GM18907 (cell line): ENCODE data around the gene UBXN10.

Experiments
- ATAC-seq: cut with Tn5 transposase; IDR thresholded peaks from one replicate; pipeline ENCODE4 v1.9.1; 2021; ENCODE audit warnings: mild to moderate bottlenecking, moderate library complexity; ENCODE audit not compliant: unreplicated experiment

UBXN10 gene

GRCh38 chr1:20151906-20152598 lies 33.8 kb upstream of the UBXN10 start:
- peak; percentile 82 for ATAC-seq

- ATAC-seq, result no peak
These were observed 33.3 kb upstream of the UBXN10 start for GRCh38 chr1:20152599-20152930.

GRCh38 chr1:20153000-20153418 lies 32.9 kb upstream of the UBXN10 start:
- ATAC-seq, result no peak

GRCh38 chr1:20154301-20154831 lies 31.5 kb upstream of the UBXN10 start:
- ATAC-seq, result no peak

- ATAC-seq, result no peak
These were observed 27.4 kb upstream of the UBXN10 start for GRCh38 chr1:20158358-20159070.

GRCh38 chr1:20160034-20160433 lies 25.9 kb upstream of the UBXN10 start:
- no peak for ATAC-seq

- ATAC-seq, result no peak
These were observed 21.1 kb upstream of the UBXN10 start for GRCh38 chr1:20164694-20165202.

GRCh38 chr1:20165522-20165951 lies 20.4 kb upstream of the UBXN10 start:
- ATAC-seq, result no peak

- no peak for ATAC-seq
These were observed 19.8 kb upstream of the UBXN10 start for GRCh38 chr1:20166051-20166450.

GRCh38 chr1:20167126-20167525 lies 18.8 kb upstream of the UBXN10 start:
- no peak for ATAC-seq

GRCh38 chr1:20168564-20169491 lies 17.1 kb upstream of the UBXN10 start:
- no peak for ATAC-seq

GRCh38 chr1:20169932-20170331 lies 16.0 kb upstream of the UBXN10 start:
- ATAC-seq, result no peak

- no peak for ATAC-seq
These were observed 13.8 kb upstream of the UBXN10 start for GRCh38 chr1:20172033-20172590.

- ATAC-seq, result no peak
These were observed 10.8 kb upstream of the UBXN10 start for GRCh38 chr1:20174937-20175666.

- ATAC-seq, result no peak
These were observed 7.1 kb upstream of the UBXN10 start for GRCh38 chr1:20178634-20179370.

- ATAC-seq, result no peak
These were observed 6.3 kb upstream of the UBXN10 start for GRCh38 chr1:20179371-20180128.

GRCh38 chr1:20180129-20180843 lies 5.6 kb upstream of the UBXN10 start:
- no peak for ATAC-seq

GRCh38 chr1:20180844-20181207 lies 5.1 kb upstream of the UBXN10 start:
- ATAC-seq, result no peak
